NCI-H1930 (cell line): ENCODE results near the gene LPP.
"Not testable (repeated sequence)": the region's sequence is repeated elsewhere in the genome, so short reads cannot be mapped to it uniquely, and the experiment has no call there.

Experiments used
- DNase-seq, 2 experiments: peaks; one replicate each; lab custom pipeline; 2025; lab: John Stamatoyannopoulos, UW

Gene LPP

DNA sequence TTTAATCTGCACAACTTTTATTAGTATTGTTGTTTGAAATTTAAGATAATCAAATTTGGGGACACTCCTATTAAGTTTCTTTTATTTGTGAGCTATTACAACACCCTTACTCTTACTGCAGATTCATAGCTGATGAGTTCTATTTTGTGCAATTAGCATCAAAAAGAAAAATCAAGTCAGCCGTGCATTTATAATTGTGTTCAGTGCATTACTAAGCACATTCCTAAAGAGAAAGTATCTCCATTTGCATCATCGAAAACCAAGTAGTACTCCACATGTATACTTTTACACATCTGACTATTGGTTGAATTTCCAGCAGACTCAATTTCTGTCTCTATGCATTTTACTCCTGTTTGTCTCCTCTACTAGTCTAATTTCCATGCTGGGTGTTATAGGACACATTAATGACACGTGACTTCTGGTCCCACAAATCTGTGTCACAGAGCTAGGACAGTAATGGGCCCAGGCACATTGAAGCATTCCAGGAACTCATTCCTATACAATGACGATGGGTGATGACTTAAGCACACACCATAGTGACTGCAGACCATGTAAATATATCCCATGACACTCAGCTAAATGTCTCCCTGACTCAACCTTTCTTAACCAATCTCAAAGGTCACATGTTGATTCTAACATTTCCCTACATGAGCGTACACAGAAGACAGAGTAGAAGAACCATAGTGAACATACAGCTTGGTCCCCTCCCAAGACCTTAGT lies 477.5 kb downstream of the LPP start:
- DNase-seq = no peak

DNA sequence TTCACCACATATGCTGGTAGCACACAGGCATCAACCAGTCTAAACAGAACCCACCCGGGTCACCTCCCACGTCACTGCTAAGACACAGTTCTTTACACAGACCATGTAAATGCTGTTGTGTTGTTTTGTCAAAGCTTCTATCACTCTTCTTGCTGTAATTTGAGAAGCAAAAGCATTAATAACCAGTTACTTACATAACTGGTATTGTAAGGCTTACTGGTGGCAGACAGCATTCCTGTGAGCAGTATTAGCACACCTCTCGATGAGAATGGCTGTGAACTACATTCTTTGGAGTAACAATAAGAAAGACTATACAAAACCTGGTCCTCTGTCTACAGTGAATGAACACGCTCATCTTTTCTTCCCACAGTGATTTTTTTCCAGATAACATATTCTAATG lies 479.2 kb downstream of the LPP start:
- no peak for DNase-seq

DNA sequence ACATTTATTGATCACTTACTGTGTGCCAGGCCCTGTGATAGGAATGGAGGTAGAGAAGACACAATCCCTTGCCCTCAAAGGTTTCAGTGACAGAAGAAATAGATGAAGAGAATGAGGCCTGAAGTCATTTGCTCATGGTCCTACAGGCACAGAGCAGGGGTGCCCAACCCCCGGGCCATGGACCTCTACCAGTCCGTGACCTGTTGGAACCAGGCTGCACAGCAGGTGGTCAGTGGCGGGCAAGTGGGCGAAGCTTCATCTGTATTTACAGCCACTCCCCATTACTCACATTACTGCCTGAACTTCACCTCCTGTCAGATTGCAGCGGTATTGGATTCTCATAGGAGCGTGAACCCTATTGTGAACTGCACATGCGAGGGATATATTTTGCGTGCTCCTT lies 480.3 kb downstream of the LPP start:
- DNase-seq = no peak

- no peak for DNase-seq
These were observed 481.5 kb downstream of the LPP start for GRCh38 chr3:188635258-188636042.

GRCh38 chr3:188636292-188636691 lies 482.3 kb downstream of the LPP start:
- DNase-seq = not testable (repeated sequence)

GRCh38 chr3:188641076-188641475 lies 487.1 kb downstream of the LPP start:
- no peak for DNase-seq

DNA sequence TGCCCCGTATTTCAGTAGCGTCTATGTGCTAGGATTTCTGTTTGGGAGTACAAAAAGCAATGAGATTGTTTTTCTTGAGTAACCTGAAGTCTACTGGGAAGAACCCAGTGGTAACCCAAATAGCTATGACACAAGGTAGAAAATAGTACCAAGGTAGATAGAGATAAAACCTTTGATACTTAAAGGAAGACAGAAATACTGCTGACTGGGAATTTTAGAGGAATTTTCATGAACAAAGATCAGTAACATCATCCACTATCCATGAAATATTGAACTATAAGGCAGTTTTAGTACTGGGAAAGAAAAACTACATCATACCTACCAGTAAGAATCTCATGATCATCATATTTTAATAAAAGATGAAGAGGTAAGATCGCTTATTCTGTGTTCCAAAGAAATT lies 489.8 kb downstream of the LPP start:
- DNase-seq = no peak

- DNase-seq = no peak
These were observed 492.6 kb downstream of the LPP start for GRCh38 chr3:188646592-188646991.

DNA sequence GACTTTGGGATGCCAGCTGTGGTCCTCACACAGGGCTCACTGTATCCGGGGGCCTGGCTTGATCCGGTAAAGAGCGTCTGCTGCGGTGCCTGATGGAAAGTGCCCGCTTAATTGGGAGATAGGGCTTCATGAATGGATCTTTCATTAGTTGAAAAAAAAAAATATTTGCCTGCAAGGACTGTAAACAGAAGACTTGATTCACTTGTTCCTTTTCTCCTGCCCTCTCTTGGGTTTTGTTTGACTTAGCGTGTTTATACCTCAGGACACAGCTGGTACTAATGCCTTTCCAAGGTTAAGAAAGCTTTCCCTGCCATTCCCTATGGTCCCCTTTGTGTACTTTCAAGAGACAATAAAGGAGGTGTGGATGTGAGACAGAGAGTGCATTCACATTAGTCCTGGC lies 493.3 kb downstream of the LPP start:
- DNase-seq = no peak

- no peak for DNase-seq
These were observed 495.6 kb downstream of the LPP start for GRCh38 chr3:188649521-188649920.

- no peak for DNase-seq
These were observed 502.4 kb downstream of the LPP start for GRCh38 chr3:188656196-188656982.

GRCh38 chr3:188658606-188659005 lies 504.6 kb downstream of the LPP start:
- DNase-seq = no peak

- no peak for DNase-seq
These were observed 505.6 kb downstream of the LPP start for GRCh38 chr3:188659449-188660090.

DNA sequence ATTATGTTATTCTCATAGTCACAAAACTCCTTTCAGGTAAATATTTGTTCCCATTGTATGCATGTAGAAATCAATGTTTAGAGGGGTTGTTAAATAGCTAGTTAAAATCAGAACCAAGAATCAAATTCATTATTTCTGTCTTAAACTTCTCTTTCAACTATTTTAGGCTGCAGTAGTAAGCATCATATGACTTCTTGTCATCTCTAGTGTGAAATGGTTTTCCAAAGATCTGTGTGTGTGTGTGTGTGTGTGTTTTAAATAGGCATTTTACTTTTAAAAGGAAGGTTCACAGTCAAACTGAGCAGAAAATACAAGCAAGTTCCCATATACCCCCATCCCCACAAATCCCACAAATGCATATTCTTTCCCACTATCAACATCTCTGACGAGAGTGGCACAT lies 506.5 kb downstream of the LPP start:
- no peak for DNase-seq

DNA sequence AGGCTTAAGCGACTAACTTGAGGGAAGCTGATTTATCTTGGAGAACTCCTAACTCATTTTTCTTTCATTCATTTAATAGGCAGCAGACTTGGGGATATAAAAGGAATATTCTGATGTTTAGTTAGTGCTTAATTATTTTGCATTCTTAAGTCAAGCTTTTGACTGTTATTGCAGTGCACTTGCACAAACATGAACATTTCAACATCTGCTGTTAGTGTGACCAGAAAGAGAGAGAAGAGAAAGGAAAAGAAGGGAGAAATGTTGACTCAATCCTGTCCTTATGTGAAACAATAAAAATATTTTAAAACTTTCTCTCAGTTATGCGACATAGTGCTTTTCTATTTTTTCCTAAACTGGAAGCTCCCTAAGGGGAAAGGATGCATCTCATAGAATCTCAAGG lies 507.8 kb downstream of the LPP start:
- DNase-seq = no peak

- DNase-seq = no peak
These were observed 508.3 kb downstream of the LPP start for GRCh38 chr3:188662214-188662613.

DNA sequence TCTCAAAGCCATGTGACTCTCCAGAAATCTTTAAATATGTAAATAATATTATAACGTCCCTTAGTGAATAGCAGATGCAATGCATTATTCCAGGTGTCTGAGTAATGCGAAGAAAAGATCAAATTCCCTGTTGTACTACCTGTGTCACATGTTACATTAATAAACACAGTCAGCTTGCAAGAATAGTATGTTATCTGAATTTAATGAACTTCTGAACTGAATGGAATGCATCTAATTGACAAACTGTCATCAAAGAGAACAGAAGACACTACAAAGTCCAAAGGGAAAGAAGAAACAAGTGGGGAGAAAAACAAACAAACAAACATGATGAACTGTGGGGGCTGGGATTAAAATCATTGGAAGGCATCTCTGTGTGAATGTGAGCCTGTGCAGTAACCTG lies 508.8 kb downstream of the LPP start:
- DNase-seq = no peak

- DNase-seq = no peak
These were observed 509.9 kb downstream of the LPP start for GRCh38 chr3:188663839-188664238.

DNA sequence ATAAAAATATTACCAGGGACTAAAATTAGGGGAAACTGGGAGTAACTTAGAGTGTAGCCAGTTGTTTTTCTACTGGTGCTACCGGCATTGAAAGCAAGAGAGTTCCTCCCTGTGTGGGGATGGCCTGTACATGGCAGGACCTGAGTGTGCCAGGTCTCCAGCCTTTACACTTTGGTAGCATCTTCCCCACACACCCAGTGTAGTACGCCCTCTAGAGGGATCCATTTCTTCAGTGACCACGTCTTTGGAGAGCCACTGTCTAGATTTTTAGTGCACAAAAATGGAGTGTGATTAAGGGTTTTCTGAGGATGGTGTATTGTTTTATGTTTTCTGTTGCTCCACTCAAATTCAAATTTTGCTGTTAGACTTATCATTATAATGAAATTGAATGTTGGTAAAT lies 510.8 kb downstream of the LPP start:
- DNase-seq = peak in 1 of 2 experiments; percentile 8

GRCh38 chr3:188667926-188668325 lies 514.0 kb downstream of the LPP start:
- DNase-seq = no peak

DNA sequence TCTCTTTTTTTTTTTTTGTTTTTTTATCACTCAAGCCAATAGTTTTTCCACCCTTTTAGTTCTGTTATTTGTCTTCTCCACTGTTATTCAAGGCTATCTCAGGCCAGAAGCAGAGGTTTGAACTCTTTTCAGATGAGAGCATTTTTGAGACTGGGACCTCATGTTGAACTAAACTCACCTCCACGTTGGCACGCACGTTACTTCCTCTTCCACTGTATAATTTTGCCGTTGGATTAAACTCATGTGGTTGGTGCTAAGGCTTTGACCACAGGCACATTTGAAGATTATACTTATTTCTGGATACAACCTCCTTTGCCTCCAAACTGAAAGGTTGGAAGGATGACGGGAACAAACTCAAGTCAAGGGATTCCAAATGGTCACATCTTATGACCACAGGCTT lies 516.5 kb downstream of the LPP start:
- DNase-seq = no peak

DNA sequence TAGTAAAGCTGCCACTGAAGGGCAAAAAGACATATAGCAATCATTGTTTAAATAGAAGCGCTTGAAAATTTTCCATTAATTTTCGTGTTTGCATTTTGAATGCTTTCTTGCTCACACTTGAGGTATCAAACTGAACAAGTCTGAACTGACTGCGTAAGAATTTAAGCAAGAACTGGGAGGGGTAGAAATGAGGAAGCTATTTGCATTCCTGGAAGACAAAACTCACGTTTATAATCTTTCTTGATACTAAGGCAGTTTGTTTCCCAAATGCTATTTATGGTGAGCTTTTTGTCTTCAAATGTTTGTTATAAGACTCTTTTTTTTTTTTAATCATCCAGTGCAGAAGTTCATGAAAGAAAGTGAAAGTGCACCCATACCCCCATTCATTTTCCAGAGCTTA lies 518.0 kb downstream of the LPP start:
- DNase-seq = no peak
